GM23338 (cell line): ENCODE results near the gene CPNE1. TPM values are rescaled to one million over a fixed set of nuclear protein-coding genes. Genes with fewer than 3 reads are reported as not detected.

Experiments used
- ATAC-seq: fragments of 200-7000 bp; cut with Tn5 transposase; 3 replicates; pipeline ENCODE4 v1.9.1; 2020
- DNase-seq: peaks from one replicate; pipeline ENCODE4 v3.0.0-alpha.2; 2015; ENCODE audit warnings: low spot score
- H2AFZ ChIP-seq: fragments of 200-600 bp; sonication (generic); 2 replicates; pipeline ENCODE4 v1.8.0; 2016; ENCODE audit warnings: antibody characterized with exemption, mild to moderate bottlenecking, moderate library complexity
- H3F3A ChIP-seq: fragments of 200-600 bp; sonication (generic); replicated peaks from 2 replicates; pipeline ENCODE4 v1.8.0; 2017; ENCODE audit warnings: antibody characterized with exemption, mixed run types, low read depth
- H3K27ac ChIP-seq: fragments of 200-600 bp; sonication (generic); 2 replicates; pipeline ENCODE4 v1.6.1; 2016; ENCODE audit warnings: low read depth
- H3K27me3 ChIP-seq: fragments of 200-600 bp; sonication (generic); 2 replicates; pipeline ENCODE4 v1.8.0; 2016; ENCODE audit warnings: mild to moderate bottlenecking, mixed run types, moderate library complexity; ENCODE audit not compliant: insufficient read depth
- H3K36me3 ChIP-seq: fragments of 200-600 bp; sonication (generic); 2 replicates; pipeline ENCODE4 v1.8.0; 2016; ENCODE audit warnings: mild to moderate bottlenecking; ENCODE audit not compliant: insufficient read depth
- H3K4me1 ChIP-seq: fragments of 200-600 bp; sonication (generic); 2 replicates; pipeline ENCODE4 v1.8.0; 2016; ENCODE audit warnings: mild to moderate bottlenecking, moderate library complexity; ENCODE audit not compliant: insufficient read depth
- H3K4me2 ChIP-seq: fragments of 200-600 bp; sonication (generic); 2 replicates; pipeline ENCODE4 v1.7.1; 2017; ENCODE audit warnings: mixed run types
- H3K4me3 ChIP-seq: fragments of 200-600 bp; sonication (generic); 2 replicates; pipeline ENCODE4 v1.6.1; 2016; ENCODE audit warnings: mixed run types
- H3K79me2 ChIP-seq: fragments of 200-600 bp; sonication (generic); replicated peaks from 2 replicates; pipeline ENCODE4 v1.8.0; 2017; ENCODE audit warnings: mild to moderate bottlenecking; ENCODE audit not compliant: insufficient read depth
- H3K9me2 ChIP-seq: fragments of 200-600 bp; sonication (generic); 2 replicates; pipeline ENCODE4 v1.8.0; 2017; ENCODE audit not compliant: insufficient read depth
- H4K20me1 ChIP-seq: fragments of 200-600 bp; sonication (generic); replicated peaks from 2 replicates; pipeline ENCODE4 v1.8.0; 2017; ENCODE audit warnings: mild to moderate bottlenecking; ENCODE audit not compliant: insufficient read depth
- H3K27ac Mint-ChIP-seq: 2 replicates; pipeline ENCODE4 v1.8.0; 2020; ENCODE audit warnings: inconsistent platforms, mild to moderate bottlenecking, moderate library complexity, mixed read lengths
- H3K27me3 Mint-ChIP-seq: 3 replicates; pipeline ENCODE4 v1.8.0; 2022; ENCODE audit warnings: low read depth, mild to moderate bottlenecking, moderate library complexity, mixed read lengths, inconsistent platforms; ENCODE audit not compliant: insufficient read depth, poor library complexity
- H3K36me3 Mint-ChIP-seq: 3 replicates; pipeline ENCODE4 v1.8.0; 2021; ENCODE audit warnings: low read depth, mild to moderate bottlenecking, inconsistent platforms, moderate library complexity, mixed read lengths
- H3K4me1 Mint-ChIP-seq: 3 replicates; pipeline ENCODE4 v1.8.0; 2020; ENCODE audit warnings: mild to moderate bottlenecking, inconsistent platforms, mixed read lengths
- H3K4me3 Mint-ChIP-seq: 3 replicates; pipeline ENCODE4 v1.8.0; 2021; ENCODE audit warnings: moderate library complexity, mild to moderate bottlenecking, inconsistent platforms, mixed read lengths
- H3K9me3 Mint-ChIP-seq: 3 replicates; pipeline ENCODE4 v1.8.0; 2020; ENCODE audit warnings: moderate library complexity, mild to moderate bottlenecking, inconsistent platforms, mixed read lengths
- CREB1 ChIP-seq: fragments of 250-450 bp; sonication (Bioruptor Pico); IDR thresholded peaks from 2 replicates; pipeline ENCODE4 v1.5.0; 2020; ENCODE audit warnings: low read depth, mild to moderate bottlenecking, moderate library complexity
- EZH2 ChIP-seq: fragments of 200-600 bp; sonication (generic); IDR thresholded peaks from one replicate; pipeline ENCODE4 v1.8.0; 2017; ENCODE audit warnings: antibody characterized with exemption, mild to moderate bottlenecking, low read depth; ENCODE audit not compliant: unreplicated experiment
- EZH2phosphoT487 ChIP-seq: fragments of 200-600 bp; sonication (generic); IDR thresholded peaks from one replicate; pipeline ENCODE4 v1.8.1; 2018; ENCODE audit warnings: antibody characterized with exemption; ENCODE audit not compliant: unreplicated experiment
- JUNB ChIP-seq: IDR thresholded peaks from one replicate; pipeline ENCODE4 v1.6.1; 2016; ENCODE audit warnings: antibody characterized with exemption; ENCODE audit not compliant: unreplicated experiment
- NANOG ChIP-seq: IDR thresholded peaks from 2 replicates; pipeline ENCODE4 v1.6.1; 2016; ENCODE audit warnings: antibody characterized with exemption, borderline replicate concordance
- POLR2AphosphoS5 ChIP-seq: IDR thresholded peaks from 2 replicates; pipeline ENCODE4 v1.6.1; 2016; ENCODE audit warnings: antibody characterized with exemption, low read depth
- STAT1 ChIP-seq: IDR thresholded peaks from one replicate; pipeline ENCODE4 v1.6.1; 2016; ENCODE audit warnings: antibody characterized with exemption; ENCODE audit not compliant: unreplicated experiment
- ZNF114 ChIP-seq: fragments of 250-450 bp; sonication (Bioruptor Pico); IDR thresholded peaks from 2 replicates; pipeline ENCODE4 v1.5.0; 2020; ENCODE audit warnings: mild to moderate bottlenecking, moderate library complexity
- ZNF331 ChIP-seq: fragments of 250-450 bp; sonication (Bioruptor Pico); IDR thresholded peaks from 2 replicates; pipeline ENCODE4 v1.5.0; 2020; ENCODE audit warnings: low read depth, mild to moderate bottlenecking, moderate library complexity
- polyA plus RNA-seq: library from polyadenylated mRNA; unstranded; fragments of >200 nt; fragmentation: Nextera tagmentation; extraction: Ambion mirVana; gene quantifications from 2 replicates; pipeline ENCODE4 v1.2.1, GENCODE V29; 2016
- total RNA-seq: library from RNA; depleted of rRNA; stranded (reverse); fragments of >200 nt; shearing (Covaris generic); gene quantifications from 2 replicates; pipeline ENCODE4 v1.2.3, GENCODE V29; 2014
- TF ChIP-seq, protein P1 (sequence below), 2 experiments: fragments of 200-600 bp in 1 of 2; sonication (generic) in 1 of 2; conservative IDR thresholded peaks; 2 replicates each; pipeline versions ENCODE4 v1.5.1 to v1.6.1; 2016 to 2017; ENCODE audit warnings: antibody characterized with exemption in 2 of 2, low read depth in 2 of 2, mild to moderate bottlenecking in 2 of 2, moderate library complexity in 1 of 2
- TF ChIP-seq, protein P2 (sequence below): fragments of 250-450 bp; sonication (Bioruptor Pico); IDR thresholded peaks from 2 replicates; pipeline ENCODE4 v1.5.0; 2020; ENCODE audit warnings: mild to moderate bottlenecking, moderate library complexity
- TF ChIP-seq, protein P3 (sequence below): IDR thresholded peaks from one replicate; pipeline ENCODE4 v1.6.1; 2018; ENCODE audit warnings: antibody characterized with exemption; ENCODE audit not compliant: unreplicated experiment
- TF ChIP-seq, protein P4 (sequence below): IDR thresholded peaks from 2 replicates; pipeline ENCODE4 v1.6.1; 2016; ENCODE audit warnings: antibody characterized with exemption

CPNE1 gene
- total and polyA plus RNA-seq, 2 experiments from 2014 or later: 189 to 196 TPM

DNA sequence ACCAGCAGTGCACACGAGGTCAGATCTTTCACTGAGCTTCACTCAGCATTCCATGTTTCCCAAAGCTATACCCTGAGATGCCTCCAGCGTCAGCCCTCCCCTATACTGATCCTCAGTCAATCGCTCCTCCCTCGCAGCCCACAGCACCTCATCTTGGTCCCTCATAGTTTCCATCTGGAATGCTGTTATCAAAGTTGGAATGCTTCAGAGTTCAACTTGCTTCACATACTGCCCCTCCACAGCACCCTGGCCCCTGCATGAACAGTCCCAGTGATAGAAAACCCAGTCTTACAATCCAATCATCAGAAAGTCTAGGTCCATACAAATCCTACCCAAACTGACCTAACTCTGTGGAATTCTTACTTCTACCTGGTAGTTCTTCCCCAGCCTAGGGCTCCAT lies 29.0 kb downstream of the CPNE1 start:
- ATAC-seq (peak; percentile 19; the same call in 1 of the 3 replicates), DNase-seq (no peak)
- Histone ChIP-seq H3K27me3 (no peaks in the 10 kb centered on the region), H4K20me1 (peaks cover 36% of the 10 kb centered on the region), H3K36me3 (0 out of 2 replicates have a peak, but pooled peaks cover 5% of the 10 kb centered on the region), H3K4me3 (no peak overlapping the region), H3K4me2 (no peak overlapping the region), H3K27ac (peak overlapping the region; percentile 74; the same call in 1 of the 2 replicates), H3K9me2 (no peaks in the 10 kb centered on the region), H3K4me1 (peaks cover 18% of the 10 kb centered on the region; the same call in 1 of the 2 replicates), H3K79me2 (peaks cover 67% of the 10 kb centered on the region), H3F3A (no peaks in the 10 kb centered on the region), H2AFZ (no peak overlapping the region)
- H3K27ac Mint-ChIP-seq: no peak overlapping the region
- H3K36me3 Mint-ChIP-seq: peaks cover 15% of the 10 kb centered on the region
- TF ChIP-seq ZNF114 (no peak), ZNF331 (CRISPR knock-in tag) (no peak), CREB1 (no peak), POLR2AphosphoS5 (no peak), JUNB (no peak), EZH2 (no peak), NANOG (no peak), STAT1 (no peak), EZH2phosphoT487 (no peak)
- TF ChIP-seq, protein P1, sequence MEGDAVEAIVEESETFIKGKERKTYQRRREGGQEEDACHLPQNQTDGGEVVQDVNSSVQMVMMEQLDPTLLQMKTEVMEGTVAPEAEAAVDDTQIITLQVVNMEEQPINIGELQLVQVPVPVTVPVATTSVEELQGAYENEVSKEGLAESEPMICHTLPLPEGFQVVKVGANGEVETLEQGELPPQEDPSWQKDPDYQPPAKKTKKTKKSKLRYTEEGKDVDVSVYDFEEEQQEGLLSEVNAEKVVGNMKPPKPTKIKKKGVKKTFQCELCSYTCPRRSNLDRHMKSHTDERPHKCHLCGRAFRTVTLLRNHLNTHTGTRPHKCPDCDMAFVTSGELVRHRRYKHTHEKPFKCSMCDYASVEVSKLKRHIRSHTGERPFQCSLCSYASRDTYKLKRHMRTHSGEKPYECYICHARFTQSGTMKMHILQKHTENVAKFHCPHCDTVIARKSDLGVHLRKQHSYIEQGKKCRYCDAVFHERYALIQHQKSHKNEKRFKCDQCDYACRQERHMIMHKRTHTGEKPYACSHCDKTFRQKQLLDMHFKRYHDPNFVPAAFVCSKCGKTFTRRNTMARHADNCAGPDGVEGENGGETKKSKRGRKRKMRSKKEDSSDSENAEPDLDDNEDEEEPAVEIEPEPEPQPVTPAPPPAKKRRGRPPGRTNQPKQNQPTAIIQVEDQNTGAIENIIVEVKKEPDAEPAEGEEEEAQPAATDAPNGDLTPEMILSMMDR (conservative IDR thresholded peaks at IDR 0.05; ENCODE audit: low read depth in 2 of 2): no peak
- TF ChIP-seq, protein P2, sequence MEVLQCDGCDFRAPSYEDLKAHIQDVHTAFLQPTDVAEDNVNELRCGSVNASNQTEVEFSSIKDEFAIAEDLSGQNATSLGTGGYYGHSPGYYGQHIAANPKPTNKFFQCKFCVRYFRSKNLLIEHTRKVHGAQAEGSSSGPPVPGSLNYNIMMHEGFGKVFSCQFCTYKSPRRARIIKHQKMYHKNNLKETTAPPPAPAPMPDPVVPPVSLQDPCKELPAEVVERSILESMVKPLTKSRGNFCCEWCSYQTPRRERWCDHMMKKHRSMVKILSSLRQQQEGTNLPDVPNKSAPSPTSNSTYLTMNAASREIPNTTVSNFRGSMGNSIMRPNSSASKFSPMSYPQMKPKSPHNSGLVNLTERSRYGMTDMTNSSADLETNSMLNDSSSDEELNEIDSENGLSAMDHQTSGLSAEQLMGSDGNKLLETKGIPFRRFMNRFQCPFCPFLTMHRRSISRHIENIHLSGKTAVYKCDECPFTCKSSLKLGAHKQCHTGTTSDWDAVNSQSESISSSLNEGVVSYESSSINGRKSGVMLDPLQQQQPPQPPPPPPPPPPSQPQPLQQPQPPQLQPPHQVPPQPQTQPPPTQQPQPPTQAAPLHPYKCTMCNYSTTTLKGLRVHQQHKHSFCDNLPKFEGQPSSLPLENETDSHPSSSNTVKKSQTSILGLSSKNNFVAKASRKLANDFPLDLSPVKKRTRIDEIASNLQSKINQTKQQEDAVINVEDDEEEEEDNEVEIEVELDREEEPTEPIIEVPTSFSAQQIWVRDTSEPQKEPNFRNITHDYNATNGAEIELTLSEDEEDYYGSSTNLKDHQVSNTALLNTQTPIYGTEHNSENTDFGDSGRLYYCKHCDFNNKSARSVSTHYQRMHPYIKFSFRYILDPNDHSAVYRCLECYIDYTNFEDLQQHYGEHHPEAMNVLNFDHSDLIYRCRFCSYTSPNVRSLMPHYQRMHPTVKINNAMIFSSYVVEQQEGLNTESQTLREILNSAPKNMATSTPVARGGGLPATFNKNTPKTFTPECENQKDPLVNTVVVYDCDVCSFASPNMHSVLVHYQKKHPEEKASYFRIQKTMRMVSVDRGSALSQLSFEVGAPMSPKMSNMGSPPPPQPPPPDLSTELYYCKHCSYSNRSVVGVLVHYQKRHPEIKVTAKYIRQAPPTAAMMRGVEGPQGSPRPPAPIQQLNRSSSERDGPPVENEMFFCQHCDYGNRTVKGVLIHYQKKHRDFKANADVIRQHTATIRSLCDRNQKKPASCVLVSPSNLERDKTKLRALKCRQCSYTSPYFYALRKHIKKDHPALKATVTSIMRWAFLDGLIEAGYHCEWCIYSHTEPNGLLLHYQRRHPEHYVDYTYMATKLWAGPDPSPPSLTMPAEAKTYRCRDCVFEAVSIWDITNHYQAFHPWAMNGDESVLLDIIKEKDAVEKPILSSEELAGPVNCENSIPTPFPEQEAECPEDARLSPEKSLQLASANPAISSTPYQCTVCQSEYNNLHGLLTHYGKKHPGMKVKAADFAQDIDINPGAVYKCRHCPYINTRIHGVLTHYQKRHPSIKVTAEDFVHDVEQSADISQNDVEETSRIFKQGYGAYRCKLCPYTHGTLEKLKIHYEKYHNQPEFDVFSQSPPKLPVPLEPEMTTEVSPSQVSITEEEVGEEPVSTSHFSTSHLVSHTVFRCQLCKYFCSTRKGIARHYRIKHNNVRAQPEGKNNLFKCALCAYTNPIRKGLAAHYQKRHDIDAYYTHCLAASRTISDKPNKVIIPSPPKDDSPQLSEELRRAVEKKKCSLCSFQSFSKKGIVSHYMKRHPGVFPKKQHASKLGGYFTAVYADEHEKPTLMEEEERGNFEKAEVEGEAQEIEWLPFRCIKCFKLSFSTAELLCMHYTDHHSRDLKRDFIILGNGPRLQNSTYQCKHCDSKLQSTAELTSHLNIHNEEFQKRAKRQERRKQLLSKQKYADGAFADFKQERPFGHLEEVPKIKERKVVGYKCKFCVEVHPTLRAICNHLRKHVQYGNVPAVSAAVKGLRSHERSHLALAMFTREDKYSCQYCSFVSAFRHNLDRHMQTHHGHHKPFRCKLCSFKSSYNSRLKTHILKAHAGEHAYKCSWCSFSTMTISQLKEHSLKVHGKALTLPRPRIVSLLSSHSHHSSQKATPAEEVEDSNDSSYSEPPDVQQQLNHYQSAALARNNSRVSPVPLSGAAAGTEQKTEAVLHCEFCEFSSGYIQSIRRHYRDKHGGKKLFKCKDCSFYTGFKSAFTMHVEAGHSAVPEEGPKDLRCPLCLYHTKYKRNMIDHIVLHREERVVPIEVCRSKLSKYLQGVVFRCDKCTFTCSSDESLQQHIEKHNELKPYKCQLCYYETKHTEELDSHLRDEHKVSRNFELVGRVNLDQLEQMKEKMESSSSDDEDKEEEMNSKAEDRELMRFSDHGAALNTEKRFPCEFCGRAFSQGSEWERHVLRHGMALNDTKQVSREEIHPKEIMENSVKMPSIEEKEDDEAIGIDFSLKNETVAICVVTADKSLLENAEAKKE (CRISPR knock-in tag): no peak
- TF ChIP-seq, protein P3, sequence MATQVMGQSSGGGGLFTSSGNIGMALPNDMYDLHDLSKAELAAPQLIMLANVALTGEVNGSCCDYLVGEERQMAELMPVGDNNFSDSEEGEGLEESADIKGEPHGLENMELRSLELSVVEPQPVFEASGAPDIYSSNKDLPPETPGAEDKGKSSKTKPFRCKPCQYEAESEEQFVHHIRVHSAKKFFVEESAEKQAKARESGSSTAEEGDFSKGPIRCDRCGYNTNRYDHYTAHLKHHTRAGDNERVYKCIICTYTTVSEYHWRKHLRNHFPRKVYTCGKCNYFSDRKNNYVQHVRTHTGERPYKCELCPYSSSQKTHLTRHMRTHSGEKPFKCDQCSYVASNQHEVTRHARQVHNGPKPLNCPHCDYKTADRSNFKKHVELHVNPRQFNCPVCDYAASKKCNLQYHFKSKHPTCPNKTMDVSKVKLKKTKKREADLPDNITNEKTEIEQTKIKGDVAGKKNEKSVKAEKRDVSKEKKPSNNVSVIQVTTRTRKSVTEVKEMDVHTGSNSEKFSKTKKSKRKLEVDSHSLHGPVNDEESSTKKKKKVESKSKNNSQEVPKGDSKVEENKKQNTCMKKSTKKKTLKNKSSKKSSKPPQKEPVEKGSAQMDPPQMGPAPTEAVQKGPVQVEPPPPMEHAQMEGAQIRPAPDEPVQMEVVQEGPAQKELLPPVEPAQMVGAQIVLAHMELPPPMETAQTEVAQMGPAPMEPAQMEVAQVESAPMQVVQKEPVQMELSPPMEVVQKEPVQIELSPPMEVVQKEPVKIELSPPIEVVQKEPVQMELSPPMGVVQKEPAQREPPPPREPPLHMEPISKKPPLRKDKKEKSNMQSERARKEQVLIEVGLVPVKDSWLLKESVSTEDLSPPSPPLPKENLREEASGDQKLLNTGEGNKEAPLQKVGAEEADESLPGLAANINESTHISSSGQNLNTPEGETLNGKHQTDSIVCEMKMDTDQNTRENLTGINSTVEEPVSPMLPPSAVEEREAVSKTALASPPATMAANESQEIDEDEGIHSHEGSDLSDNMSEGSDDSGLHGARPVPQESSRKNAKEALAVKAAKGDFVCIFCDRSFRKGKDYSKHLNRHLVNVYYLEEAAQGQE: no peak
- TF ChIP-seq, protein P4, sequence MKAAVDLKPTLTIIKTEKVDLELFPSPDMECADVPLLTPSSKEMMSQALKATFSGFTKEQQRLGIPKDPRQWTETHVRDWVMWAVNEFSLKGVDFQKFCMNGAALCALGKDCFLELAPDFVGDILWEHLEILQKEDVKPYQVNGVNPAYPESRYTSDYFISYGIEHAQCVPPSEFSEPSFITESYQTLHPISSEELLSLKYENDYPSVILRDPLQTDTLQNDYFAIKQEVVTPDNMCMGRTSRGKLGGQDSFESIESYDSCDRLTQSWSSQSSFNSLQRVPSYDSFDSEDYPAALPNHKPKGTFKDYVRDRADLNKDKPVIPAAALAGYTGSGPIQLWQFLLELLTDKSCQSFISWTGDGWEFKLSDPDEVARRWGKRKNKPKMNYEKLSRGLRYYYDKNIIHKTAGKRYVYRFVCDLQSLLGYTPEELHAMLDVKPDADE: no peak
- peaks cover 7% of the 10 kb centered on the region for H3K27me3 Mint-ChIP-seq
- H3K4me1 Mint-ChIP-seq: peaks cover 18% of the 10 kb centered on the region
- no peak overlapping the region for H3K4me3 Mint-ChIP-seq
- H3K9me3 Mint-ChIP-seq: no peaks in the 10 kb centered on the region
